Effector memory CD4-positive, alpha-beta T cell (primary cell): ENCODE data around the gene LMAN1L.

Source experiments
- DNase-seq, 3 donors: peaks; one replicate each; pipeline ENCODE4 v3.0.0-alpha.2; 2020
- H3K27ac ChIP-seq: 2 replicates; pipeline ENCODE4 v1.7.0; 2013; ENCODE audit warnings: mild to moderate bottlenecking, low read length, moderate library complexity; ENCODE audit not compliant: insufficient read depth, poor library complexity, severe bottlenecking
- H3K27me3 ChIP-seq: replicated peaks from 2 replicates; pipeline ENCODE4 v1.7.0; 2013; ENCODE audit warnings: mild to moderate bottlenecking, low read length; ENCODE audit not compliant: insufficient read depth, control insufficient read depth, poor library complexity, severe bottlenecking
- H3K36me3 ChIP-seq: 2 replicates; pipeline ENCODE4 v1.7.0; 2013; ENCODE audit warnings: mild to moderate bottlenecking, low read length, moderate library complexity; ENCODE audit not compliant: control insufficient read depth, insufficient read depth
- H3K4me1 ChIP-seq: 2 replicates; pipeline ENCODE4 v1.7.0; 2013; ENCODE audit warnings: low read length, mild to moderate bottlenecking; ENCODE audit not compliant: control insufficient read depth, insufficient read depth, poor library complexity, severe bottlenecking
- H3K4me3 ChIP-seq: 2 replicates; pipeline ENCODE4 v1.7.0; 2013; ENCODE audit warnings: low read length, low read depth, mild to moderate bottlenecking; ENCODE audit not compliant: insufficient read depth, poor library complexity, severe bottlenecking
- H3K9me3 ChIP-seq: 2 replicates; pipeline ENCODE4 v1.7.0; 2013; ENCODE audit warnings: mild to moderate bottlenecking, low read length, moderate library complexity; ENCODE audit not compliant: control insufficient read depth

LMAN1L gene

DNA sequence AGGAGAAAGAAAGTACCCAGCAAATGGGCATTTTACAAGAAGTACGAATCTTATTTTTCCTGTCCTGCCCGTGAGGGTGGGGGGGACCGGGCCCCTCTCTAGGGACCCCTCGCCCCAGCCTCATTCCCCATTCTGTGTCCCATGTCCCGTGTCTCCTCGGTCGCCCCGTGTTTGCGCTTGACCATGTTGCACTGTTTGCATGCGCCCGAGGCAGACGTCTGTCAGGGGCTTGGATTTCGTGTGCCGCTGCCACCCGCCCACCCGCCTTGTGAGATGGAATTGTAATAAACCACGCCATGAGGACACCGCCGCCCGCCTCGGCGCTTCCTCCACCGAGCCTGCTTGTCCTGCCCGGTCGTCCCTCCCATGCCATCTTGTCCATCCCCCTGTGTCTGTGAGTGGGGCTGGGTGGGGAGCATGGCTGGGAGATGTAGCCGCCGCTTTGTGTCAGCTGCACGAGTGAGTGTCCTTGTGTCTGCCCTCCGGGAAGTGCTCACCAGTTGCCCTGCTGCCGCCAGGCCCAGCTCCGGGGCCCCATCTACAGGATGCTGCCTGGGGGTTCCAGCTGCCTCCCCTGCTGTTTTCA, 9.7 kb upstream of the LMAN1L start:
- Histone ChIP-seq H3K27me3 (no peaks in the 10 kb centered on the region), H3K9me3 (no peaks in the 10 kb centered on the region), H3K4me3 (no peak overlapping the region), H3K36me3 (peaks cover 65% of the 10 kb centered on the region), H3K4me1 (peaks cover 27% of the 10 kb centered on the region), H3K27ac (no peak overlapping the region)
- no peak for DNase-seq

DNA sequence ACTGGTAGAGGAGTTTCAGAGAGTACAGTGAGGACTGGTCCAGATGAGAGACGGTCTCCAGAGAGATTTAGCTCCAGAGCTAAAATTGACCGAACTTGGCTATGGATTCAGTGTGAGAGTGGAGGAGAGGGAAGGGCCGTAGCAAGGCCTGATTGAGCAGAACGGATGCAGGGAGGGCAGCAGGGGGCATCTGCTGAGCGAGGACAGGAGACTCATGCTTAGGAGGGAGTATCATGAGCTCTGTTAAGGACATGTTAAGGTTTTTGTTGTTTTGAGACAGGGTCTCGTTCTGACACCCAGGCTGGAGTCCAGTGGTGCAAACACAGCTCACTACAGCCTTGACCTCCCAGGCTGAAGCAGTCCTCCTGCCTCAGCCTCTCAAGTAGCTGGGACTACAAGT, 7.7 kb upstream of the LMAN1L start:
- peaks cover 7% of the 10 kb centered on the region for H3K4me1 ChIP-seq
- DNase-seq, result no peak
- H3K27ac ChIP-seq, result no peak overlapping the region
- no peaks in the 10 kb centered on the region for H3K27me3 ChIP-seq
- no peaks in the 10 kb centered on the region for H3K9me3 ChIP-seq
- peaks cover 45% of the 10 kb centered on the region for H3K36me3 ChIP-seq
- H3K4me3 ChIP-seq, result no peak overlapping the region

DNA sequence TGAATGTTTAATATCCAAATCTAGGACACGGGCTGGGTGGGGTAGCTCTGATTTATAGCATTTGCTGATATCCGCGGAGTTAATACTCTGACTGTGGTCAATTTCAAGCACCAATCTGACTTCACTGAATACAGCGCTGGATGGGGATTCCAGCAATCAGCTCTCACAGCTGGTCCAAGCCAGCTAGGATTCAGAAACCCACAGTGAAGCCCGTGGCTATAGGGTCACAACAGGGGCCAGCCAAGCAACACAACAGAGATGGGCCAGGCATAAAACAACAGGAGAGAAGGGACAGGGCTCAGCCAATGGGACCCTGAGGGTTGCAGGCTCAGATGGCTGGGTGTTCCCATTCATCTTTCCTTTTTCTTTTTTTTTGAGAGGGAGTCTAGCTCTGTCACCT, 5.4 kb upstream of the LMAN1L start:
- no peaks in the 10 kb centered on the region for H3K9me3 ChIP-seq
- H3K36me3 ChIP-seq, result peaks cover 22% of the 10 kb centered on the region
- H3K4me3 ChIP-seq, result no peak overlapping the region
- no peak for DNase-seq
- no peak overlapping the region for H3K27ac ChIP-seq
- H3K27me3 ChIP-seq, result no peaks in the 10 kb centered on the region
- H3K4me1 ChIP-seq, result peaks cover 6% of the 10 kb centered on the region

DNA sequence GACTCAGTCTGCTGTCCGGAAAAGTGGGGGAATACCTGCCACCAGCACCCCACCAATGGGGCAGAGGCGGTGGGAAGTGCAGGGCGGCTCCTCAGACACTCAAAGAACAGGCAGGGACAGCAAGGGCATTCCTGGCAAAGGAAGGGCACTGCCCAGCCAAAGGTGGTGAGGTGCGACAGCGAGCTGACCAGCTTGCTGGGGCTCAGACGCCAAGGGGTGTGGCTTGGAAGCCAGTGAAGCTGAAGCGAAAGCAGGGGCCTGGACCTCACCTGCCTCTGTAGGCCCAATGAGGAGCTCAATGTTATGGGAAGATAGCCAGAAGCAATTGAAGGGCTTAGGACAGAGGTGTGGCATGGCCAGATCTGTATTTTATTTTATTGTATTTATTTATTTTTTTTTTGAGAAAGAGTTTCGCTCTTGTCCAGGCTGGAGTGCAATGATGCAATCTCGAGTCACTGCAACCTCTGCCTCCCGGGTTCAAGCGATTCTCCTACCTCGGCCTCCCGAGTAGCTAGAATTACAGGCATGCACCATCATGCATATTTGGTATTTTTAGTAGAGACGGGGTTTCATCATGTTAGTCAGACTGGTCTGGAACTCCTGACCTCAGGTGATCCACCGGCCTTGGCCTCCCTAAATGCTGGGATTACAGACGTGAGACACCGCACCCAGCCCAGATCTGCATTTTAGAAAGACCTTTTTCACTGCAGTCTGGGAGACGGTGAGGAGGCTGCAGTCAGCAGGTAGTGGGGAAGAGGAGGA, 4.4 kb upstream of the LMAN1L start:
- Histone ChIP-seq H3K9me3 (no peaks in the 10 kb centered on the region), H3K36me3 (peaks cover 12% of the 10 kb centered on the region), H3K4me3 (no peak overlapping the region), H3K4me1 (peaks cover 6% of the 10 kb centered on the region), H3K27ac (no peak overlapping the region), H3K27me3 (no peaks in the 10 kb centered on the region)
- DNase-seq, result no peak

DNA sequence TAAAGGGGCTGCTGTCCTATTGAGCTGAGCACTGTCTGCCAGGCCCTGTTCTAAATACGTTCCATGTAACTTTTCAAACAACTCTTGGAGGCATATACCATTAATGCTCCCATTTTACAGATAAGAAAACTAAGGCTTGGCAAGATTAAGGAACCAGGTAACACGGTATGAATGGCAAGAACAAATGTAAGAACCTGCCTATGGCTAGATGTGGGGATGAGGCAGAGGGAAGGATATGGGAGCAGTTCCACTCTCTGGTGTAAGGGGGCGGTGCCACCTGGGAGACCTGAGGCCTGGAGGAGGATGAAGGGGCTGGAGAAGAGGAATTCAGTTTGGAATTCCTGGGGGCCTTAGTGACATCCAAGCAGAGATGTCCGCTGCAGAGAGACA, 3.8 kb upstream of the LMAN1L start:
- H3K27me3 ChIP-seq, result no peaks in the 10 kb centered on the region
- peaks cover 6% of the 10 kb centered on the region for H3K36me3 ChIP-seq
- no peak overlapping the region for H3K27ac ChIP-seq
- no peak overlapping the region for H3K4me3 ChIP-seq
- H3K4me1 ChIP-seq, result peaks cover 6% of the 10 kb centered on the region
- DNase-seq, result no peak
- no peaks in the 10 kb centered on the region for H3K9me3 ChIP-seq

DNA sequence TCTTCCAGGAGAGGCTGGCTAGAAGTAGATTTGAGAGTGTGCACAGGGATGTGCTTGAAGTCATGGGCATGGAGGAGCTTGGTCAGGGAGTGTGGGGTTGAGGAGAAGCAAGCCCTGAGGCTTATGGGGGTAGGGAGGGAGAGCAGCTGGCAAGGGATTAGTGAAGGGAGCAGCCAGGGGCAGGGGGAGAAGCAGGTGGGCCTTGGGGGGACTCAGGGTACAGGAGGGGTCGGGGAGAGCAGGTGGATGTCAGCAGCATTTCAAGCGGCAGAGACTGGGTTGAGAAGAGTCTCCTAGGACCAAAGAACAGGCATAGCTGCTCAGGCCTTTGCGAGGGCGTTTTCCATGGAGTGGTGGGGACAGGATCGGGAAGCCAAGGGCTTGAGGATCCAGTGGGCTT, 3.4 kb upstream of the LMAN1L start:
- no peak for DNase-seq
- no peaks in the 10 kb centered on the region for H3K27me3 ChIP-seq
- H3K27ac ChIP-seq, result no peak overlapping the region
- H3K36me3 ChIP-seq, result peaks cover 2% of the 10 kb centered on the region
- no peak overlapping the region for H3K4me3 ChIP-seq
- H3K4me1 ChIP-seq, result peaks cover 6% of the 10 kb centered on the region
- no peaks in the 10 kb centered on the region for H3K9me3 ChIP-seq

DNA sequence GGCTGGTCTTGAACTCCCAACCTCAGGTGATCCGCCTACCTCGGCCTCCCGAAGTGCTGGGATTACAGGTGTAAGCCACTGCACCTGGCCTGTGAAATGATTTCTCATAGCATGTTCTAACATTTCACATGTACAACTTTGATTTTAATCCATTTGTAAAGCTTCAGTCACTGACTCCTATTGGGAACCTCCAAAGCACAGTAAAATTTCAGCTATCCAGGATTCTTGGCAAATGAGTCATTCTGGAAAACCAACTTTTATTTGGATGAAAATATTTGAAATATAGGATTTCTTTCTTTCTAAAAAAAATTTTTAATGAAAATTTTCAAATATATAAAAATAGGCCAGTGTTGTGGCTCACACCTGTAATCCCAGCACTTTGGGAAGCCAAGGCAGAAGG, 2.7 kb upstream of the LMAN1L start:
- Histone ChIP-seq H3K27ac (no peak overlapping the region), H3K4me1 (peaks cover 6% of the 10 kb centered on the region), H3K9me3 (no peaks in the 10 kb centered on the region), H3K27me3 (no peaks in the 10 kb centered on the region), H3K4me3 (no peak overlapping the region), H3K36me3 (no peaks in the 10 kb centered on the region)
- DNase-seq, result no peak

DNA sequence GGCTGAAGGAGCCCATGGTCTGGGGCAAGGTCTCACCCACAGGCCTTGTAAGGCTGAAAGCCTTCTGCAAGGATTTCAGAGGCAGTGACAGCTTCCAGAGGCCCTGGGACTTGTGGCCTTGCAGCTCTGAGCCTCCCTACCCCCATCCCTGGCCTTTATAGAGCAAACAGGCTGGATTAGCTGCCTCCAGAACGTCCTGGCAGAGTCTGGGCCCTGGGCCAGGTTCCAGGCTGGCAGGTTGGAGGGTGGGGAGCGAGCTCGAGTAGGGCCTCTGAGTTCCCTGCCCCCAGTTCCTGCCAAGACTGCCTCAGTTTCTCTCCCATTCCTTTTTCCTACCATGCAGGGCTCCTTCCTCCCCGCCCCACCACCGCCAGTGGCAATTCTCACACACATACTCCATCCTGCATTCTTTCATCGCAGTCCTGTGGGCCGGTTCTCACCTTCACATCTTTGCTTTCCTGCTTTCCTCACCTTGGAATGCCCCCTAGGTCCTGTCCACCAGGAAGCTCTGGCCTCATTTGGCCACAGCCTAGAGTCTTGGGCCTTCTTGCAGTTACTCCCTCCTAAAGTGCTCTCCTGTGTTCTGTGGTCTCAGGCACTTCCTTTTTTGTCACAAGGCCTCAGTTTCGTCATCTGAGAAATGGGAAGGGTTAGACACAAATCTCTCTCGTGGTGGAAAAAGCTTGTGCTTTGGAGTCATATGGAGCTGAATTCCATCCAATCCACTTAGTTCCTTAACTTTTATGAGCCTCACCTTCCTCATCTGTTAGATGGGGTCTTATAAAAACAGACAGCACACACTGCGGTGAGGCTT, 2.7 kb downstream of the LMAN1L start:
- Histone ChIP-seq H3K4me3 (no peak overlapping the region), H3K27ac (no peak overlapping the region), H3K36me3 (no peaks in the 10 kb centered on the region), H3K27me3 (no peaks in the 10 kb centered on the region), H3K9me3 (no peaks in the 10 kb centered on the region), H3K4me1 (no peaks in the 10 kb centered on the region)
- no peak for DNase-seq

DNA sequence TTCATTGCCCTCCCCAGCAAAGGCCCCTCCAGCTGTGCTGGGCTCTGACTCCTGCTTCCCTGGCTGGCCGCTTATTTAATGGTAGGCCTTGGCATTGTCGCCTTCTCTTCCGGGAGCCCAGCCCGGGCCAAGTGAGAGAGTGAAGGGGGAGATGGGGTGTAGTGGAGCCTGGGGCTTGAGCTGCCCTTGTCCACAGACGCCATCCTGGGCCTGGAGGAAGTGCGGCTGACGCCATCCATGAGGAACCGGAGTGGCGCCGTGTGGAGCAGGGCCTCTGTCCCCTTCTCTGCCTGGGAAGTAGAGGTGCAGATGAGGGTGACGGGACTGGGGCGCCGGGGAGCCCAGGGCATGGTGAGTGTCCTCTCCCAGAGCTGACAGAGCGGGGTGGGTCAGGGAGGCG, 3.3 kb downstream of the LMAN1L start:
- Histone ChIP-seq H3K4me3 (no peak overlapping the region), H3K9me3 (no peaks in the 10 kb centered on the region), H3K4me1 (no peaks in the 10 kb centered on the region), H3K27ac (no peak overlapping the region), H3K36me3 (no peaks in the 10 kb centered on the region), H3K27me3 (no peaks in the 10 kb centered on the region)
- no peak for DNase-seq
